ENCODE data around the gene SLC35F2. TPM values are rescaled to one million over a fixed set of nuclear protein-coding genes. Genes with fewer than 3 reads are reported as not detected.
A peak's percentile ranks its signal among the peaks of the same experiment; 100 is the strongest.
"Not testable (repeated sequence)": the region's sequence is repeated elsewhere in the genome, so short reads cannot be mapped to it uniquely, and the experiment has no call there.

The SLC35F2 gene
- total RNA-seq: 11.7 TPM

GRCh38 chr11:107858217-107859070 is at the start of gene SLC35F2:
Gene SLC35F2 (minus strand): TSS chr11:107858787. CDS start chr11:107858767, 20 bp downstream.
- DNase-seq: no peak

GRCh38 chr11:107908211-107908610 is 49.6 kb upstream of the SLC35F2 start:
- no peak for DNase-seq

DNA sequence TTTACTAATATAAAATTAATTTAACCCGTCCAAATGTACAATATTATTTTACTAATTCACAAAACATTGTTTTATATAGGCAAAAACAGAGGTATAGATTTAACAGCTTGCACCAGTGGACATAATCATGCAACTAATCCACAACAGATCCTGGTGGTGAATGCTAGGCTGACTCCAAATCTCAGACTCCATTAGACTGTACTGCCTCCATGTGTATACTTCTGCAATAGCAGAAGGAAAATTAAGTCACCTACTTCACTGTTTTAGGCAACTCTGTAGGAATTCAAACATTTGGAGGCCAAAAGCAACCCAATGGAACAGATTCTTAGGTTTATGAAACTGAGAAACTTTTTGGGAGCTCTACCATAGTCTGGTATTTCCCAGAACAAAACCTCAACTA is 39.7 kb upstream of the SLC35F2 start:
- DNase-seq: peak; percentile 22

DNA sequence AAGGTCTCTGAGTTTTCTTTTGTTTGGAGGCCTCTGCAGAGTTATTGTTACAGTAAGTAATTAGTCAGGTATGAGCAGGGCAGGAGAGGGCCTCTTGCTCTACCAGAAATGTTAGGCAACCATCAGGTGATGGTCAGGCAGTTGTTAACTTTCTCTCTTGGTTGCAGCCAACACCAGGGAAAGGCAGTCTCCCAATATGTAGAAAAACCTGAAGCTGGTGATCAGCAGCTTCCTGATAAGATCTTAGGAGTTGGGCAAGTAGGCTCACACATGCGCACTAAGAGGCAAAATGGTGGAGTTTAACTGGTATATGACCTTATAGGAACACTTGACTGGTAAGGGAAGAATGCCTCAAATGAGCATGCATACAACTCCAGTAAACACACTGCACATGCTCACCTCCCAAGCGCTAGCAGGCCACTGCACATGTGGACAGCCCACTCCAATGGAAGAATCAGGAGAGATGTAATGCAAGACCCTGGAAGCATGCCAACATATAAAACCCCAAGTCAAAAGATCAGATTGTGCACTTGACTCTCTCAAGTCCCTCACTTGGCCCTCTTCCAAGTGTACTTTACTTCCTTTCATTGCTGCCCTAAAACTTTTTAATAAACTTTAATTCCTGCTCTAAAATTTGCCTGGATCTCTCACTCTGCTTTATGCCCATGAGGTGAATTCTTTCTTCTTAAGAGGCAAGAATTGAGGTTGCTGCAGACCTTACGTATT is 23.7 kb upstream of the SLC35F2 start:
- DNase-seq: no peak

- DNase-seq: not testable (repeated sequence)
These were observed 22.9 kb upstream of the SLC35F2 start for GRCh38 chr11:107881471-107881870.

GRCh38 chr11:107876141-107876540 is 17.6 kb upstream of the SLC35F2 start:
- DNase-seq: no peak

DNA sequence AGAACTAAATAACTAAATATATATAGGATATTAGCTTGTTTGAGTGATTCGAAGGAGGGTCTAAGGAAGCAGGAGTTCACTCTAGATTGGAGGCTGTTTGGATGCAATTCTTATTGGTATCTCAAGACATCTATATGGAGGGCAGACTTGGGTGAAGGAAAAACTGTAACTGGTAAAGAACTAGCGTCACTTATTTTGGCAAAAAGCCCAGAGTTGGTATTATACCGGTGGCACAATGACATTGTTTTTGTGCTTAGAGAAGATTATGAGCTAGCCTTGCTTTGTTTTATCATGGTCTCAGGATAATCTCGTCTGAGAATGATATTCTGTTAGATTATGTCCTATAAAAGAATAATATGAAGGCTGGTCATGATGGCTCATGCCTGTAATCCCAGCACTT is 6.0 kb upstream of the SLC35F2 start:
- DNase-seq: no peak

DNA sequence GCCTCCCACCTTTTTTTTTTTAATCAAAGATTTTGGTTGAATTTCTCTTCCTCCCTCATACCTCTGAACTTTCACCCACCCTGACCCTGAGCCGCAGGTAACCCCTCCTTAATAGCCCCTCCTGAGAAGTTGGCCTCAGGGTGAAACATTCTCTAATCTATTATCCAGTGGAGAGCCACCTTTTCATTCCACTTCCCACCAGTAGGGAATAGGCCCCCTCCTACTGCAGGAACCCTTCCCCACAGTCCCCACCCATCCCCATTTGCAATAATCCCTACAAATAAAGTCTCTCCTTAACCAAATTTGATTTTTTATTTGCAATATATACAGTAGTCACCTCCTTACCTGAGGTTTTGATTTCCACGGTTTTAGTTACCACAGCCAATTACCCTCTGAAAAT is 2.1 kb upstream of the SLC35F2 start:
- no peak for DNase-seq

- not testable (repeated sequence) for DNase-seq
These were observed 1.6 kb upstream of the SLC35F2 start for GRCh38 chr11:107860240-107860620.

- DNase-seq: no peak
These were observed 1.1 kb upstream of the SLC35F2 start for GRCh38 chr11:107859459-107860239.

- no peak for DNase-seq
These were observed 904 bp downstream of the SLC35F2 start for GRCh38 chr11:107857550-107858216.

- no peak for DNase-seq
These were observed 1.5 kb downstream of the SLC35F2 start for GRCh38 chr11:107856981-107857517.

- DNase-seq: no peak
These were observed 2.2 kb downstream of the SLC35F2 start for GRCh38 chr11:107856180-107856980.

DNA sequence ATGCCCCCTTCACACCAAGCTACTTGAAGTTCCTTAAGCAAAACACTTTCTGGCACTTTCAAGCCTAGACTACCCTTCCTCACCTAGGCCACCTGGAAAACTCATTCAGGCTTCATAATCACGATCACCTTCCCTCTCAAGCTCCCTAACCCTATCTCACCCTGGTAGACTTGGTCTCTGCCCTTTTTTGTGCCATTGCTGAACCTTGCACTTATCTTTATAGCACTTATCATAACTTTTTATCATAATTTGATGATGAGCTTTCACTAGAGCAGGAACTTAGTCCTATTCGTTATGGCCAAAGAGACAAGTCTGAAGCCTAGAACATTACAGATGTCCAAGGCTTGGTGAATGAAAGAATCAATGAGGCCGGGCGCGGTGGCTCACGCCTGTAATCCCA is 5.5 kb downstream of the SLC35F2 start:
- no peak for DNase-seq

GRCh38 chr11:107851704-107852310 is 6.8 kb downstream of the SLC35F2 start:
- no peak for DNase-seq

DNA sequence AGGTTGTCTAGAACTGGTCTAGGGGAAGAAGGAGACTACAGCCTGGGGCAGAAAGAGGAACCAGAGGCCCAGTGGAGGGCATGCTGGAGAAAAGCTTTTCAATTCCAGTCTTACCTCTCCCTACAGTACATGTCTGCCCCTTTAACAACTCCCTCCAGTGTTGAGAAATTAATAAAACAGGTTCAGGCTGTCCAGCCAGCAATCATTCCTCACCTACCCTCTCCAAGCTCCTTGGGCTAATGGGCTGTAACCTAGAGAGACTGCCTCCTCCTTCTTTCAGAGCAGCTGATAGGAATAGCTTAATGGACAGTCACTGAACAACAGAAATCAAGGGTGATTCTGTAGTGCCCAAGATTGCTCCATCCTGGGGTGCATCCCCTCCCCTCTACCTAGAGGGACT is 8.8 kb downstream of the SLC35F2 start:
- DNase-seq: no peak

- no peak for DNase-seq
These were observed 10.2 kb downstream of the SLC35F2 start for GRCh38 chr11:107848345-107848744.

DNA sequence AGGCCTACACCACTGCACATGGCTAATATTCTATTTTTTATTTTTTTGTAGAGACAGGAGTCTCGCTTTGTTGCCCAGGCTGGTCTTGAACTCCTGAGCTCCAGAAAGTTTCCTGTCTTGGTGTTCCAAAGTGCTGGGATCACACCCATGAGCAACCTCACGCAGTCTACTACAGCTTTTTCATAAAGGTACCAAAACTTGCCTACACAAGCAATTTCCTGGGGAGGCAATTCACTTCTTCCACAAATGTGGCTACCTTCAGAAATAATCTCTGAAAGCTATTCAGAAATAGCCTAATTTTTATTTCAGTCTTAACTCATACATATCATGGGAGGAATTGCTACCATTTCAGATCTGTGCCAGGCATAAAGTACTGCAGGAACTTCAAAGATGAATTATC is 11.4 kb downstream of the SLC35F2 start:
- no peak for DNase-seq

GRCh38 chr11:107844041-107844440 is 14.5 kb downstream of the SLC35F2 start:
- DNase-seq: no peak

DNA sequence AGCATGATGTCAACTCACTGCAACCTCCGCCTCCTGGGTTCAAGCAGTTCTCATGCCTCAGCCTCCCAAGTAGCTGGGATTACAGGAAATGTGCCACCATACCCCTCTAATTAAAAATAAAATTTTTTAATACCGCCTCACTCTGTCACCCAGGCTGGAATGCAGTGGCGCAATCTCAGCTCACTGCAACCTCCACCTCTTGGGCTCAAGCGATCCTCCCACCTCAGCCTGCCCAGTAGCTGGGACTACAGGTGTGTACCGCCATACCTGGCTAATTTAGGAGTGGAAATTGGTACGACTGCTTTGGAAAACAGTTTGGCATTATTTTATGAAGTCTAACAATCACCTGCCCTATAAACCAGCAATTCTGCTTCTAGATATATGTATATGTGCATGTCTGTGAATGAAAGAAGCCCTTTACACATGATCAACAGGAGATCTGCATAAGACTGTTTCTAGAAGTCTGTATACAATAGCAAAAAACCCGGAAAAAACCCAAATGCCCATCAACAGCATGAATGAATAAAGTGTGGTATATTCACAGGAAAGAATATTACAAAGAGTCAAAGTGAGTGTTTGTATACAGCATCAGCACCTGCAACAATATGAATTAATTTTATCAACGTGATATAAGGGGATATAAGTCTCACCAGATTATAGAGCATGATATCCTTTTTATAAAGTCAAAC is 16.0 kb downstream of the SLC35F2 start:
- no peak for DNase-seq
